PFSK-1 (cell line): ENCODE measurements around the gene TBRG1.

Experiments
- POLR2AphosphoS5 ChIP-seq: IDR thresholded peaks from 2 replicates; pipeline ENCODE4 v1.6.1; 2012; ENCODE audit warnings: low read depth, mild to moderate bottlenecking, control low read depth, low read length, moderate library complexity
- TAF1 ChIP-seq: IDR thresholded peaks from 2 replicates; pipeline ENCODE4 v1.6.1; 2012; ENCODE audit warnings: low read length, control low read depth, borderline replicate concordance; ENCODE audit not compliant: insufficient read depth

- TF ChIP-seq TAF1 = no peak
- TF ChIP-seq POLR2AphosphoS5 = no peak
Measured at GRCh38 chr11:124661553-124661952, 38.9 kb downstream of the TBRG1 start.
